ENCODE results near the gene OXCT2.
A peak's percentile ranks its signal among the peaks of the same experiment; 100 is the strongest.
"Not testable (repeated sequence)": the region's sequence is repeated elsewhere in the genome, so short reads cannot be mapped to it uniquely, and the experiment has no call there.

The OXCT2 gene

GRCh38 chr1:39795651-39796050 is 24.5 kb upstream of the OXCT2 start:
- Mint-ChIP-seq H3K36me3 (ENCODE audit: low read depth) (no peaks in the 10 kb centered on the region), H3K4me3 (no peak overlapping the region), H3K27ac (no peak overlapping the region), H3K9me3 (peaks cover 4% of the 10 kb centered on the region), H3K27me3 (ENCODE audit: low read depth, poor library complexity) (peaks cover 69% of the 10 kb centered on the region), H3K4me1 (peaks cover 10% of the 10 kb centered on the region)
- TF ChIP-seq CTCF (IDR thresholded peaks at IDR 0.05), result no peak
- DNase-seq, result no peak

DNA sequence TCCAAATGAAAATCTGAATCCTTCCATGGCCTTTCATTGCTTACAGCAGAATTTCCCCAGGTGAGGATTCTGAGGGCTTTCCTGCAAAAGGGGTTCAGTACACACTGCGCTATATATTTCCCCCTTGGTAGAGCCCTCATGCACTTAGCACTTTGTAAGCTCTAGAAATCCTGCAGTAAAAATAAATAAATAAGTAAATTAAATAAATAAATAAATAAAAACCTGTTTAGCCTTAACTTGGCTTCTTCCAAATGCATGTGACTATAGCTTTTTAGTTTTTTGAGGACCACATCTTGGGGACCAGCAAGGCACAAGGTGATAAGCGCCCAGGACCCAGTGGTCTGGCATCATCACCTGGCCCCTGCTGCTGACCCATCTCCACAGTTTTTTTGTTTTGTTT is 20.7 kb upstream of the OXCT2 start:
- Mint-ChIP-seq H3K4me1 (no peaks in the 10 kb centered on the region), H3K4me3 (no peak overlapping the region), H3K27ac (no peak overlapping the region), H3K27me3 (ENCODE audit: low read depth, poor library complexity) (peaks cover 86% of the 10 kb centered on the region), H3K9me3 (peaks cover 4% of the 10 kb centered on the region), H3K36me3 (ENCODE audit: low read depth) (no peaks in the 10 kb centered on the region)
- TF ChIP-seq CTCF (IDR thresholded peaks at IDR 0.05), result no peak
- no peak for DNase-seq

DNA sequence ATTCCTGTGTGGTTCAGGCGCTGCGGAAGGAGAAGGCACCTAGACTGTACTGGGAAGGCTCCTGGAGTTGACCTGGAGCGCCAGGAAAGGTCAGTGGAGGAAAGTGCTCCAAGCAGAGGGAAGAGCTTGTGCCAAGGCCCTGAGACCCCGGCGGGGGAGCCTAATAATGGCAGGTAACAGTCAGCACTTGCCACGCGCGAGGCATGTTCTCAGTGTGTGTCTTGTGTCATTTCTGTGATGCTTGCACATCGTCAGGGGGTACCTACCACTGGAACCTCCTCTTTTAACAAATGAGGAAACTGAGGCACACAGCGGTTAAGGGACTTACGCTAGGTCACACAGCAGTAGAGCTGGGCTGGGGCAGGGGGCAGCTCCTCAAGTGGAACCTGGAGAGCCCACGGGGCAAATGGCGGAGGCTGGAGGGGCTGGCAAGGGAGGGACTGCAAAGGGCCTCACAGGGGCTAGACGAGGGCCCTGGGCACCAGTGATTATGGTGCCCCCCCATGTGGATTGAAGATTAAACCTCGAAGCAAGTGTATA is 18.5 kb upstream of the OXCT2 start:
- peaks cover 85% of the 10 kb centered on the region for H3K27me3 Mint-ChIP-seq (ENCODE audit: low read depth, poor library complexity)
- no peak for DNase-seq
- peak overlapping the region; percentile 73 for H3K4me3 Mint-ChIP-seq
- TF ChIP-seq CTCF (IDR thresholded peaks at IDR 0.05), result no peak
- no peak overlapping the region for H3K27ac Mint-ChIP-seq
- no peaks in the 10 kb centered on the region for H3K36me3 Mint-ChIP-seq (ENCODE audit: low read depth)
- H3K4me1 Mint-ChIP-seq, result no peaks in the 10 kb centered on the region
- H3K9me3 Mint-ChIP-seq, result peaks cover 4% of the 10 kb centered on the region

GRCh38 chr1:39788758-39789570 is 17.8 kb upstream of the OXCT2 start, which contains the start of gene BMP8B:
Gene BMP8B, minus strand, starts transcription at chr1:39788865. Its CDS starts 380 bp downstream, at chr1:39788485.
- Mint-ChIP-seq H3K4me1 (no peaks in the 10 kb centered on the region), H3K27ac (no peak within 1 kb of the TSS), H3K9me3 (peaks cover 4% of the 10 kb centered on the region), H3K36me3 (ENCODE audit: low read depth) (no peaks in the 10 kb centered on the region), H3K27me3 (ENCODE audit: low read depth, poor library complexity) (peaks cover 80% of the 10 kb centered on the region), H3K4me3 (peak within 1 kb of the TSS; percentile 73)
- TF ChIP-seq CTCF (IDR thresholded peaks at IDR 0.05), result no peak
- peak; percentile 48 for DNase-seq

- H3K27ac Mint-ChIP-seq, result no peak overlapping the region
- H3K9me3 Mint-ChIP-seq, result peaks cover 4% of the 10 kb centered on the region
- peaks cover 80% of the 10 kb centered on the region for H3K27me3 Mint-ChIP-seq (ENCODE audit: low read depth, poor library complexity)
- H3K4me1 Mint-ChIP-seq, result no peaks in the 10 kb centered on the region
- H3K36me3 Mint-ChIP-seq (ENCODE audit: low read depth), result no peaks in the 10 kb centered on the region
- TF ChIP-seq CTCF (IDR thresholded peaks at IDR 0.05), result no peak
- no peak overlapping the region for H3K4me3 Mint-ChIP-seq
- peak; percentile 50 for DNase-seq
Measured at GRCh38 chr1:39788426-39788757, 17.2 kb upstream of the OXCT2 start.

- not testable (repeated sequence) for H3K4me3 Mint-ChIP-seq; H3K4me1 Mint-ChIP-seq; H3K9me3 Mint-ChIP-seq; H3K36me3 Mint-ChIP-seq (ENCODE audit: low read depth); H3K27ac Mint-ChIP-seq
- peaks cover 80% of the 10 kb centered on the region for H3K27me3 Mint-ChIP-seq (ENCODE audit: low read depth, poor library complexity)
- peak; percentile 48 for DNase-seq
Measured at GRCh38 chr1:39787964-39788363, 16.8 kb upstream of the OXCT2 start.

Data from nephron progenitor cell (in vitro differentiated cells).